Naive thymus-derived CD4-positive, alpha-beta T cell (primary cell): ENCODE measurements around the gene SYT15. TPM values are rescaled to one million over a fixed set of nuclear protein-coding genes. Genes with fewer than 3 reads are reported as not detected.
A peak's percentile ranks its signal among the peaks of the same experiment; 100 is the strongest.

ENCODE experiments used
- ATAC-seq: fragments of 150-1000 bp; cut with Tn5 transposase; 2 replicates; pipeline ENCODE4 v1.10.0; 2021; ENCODE audit warnings: mild to moderate bottlenecking, moderate library complexity
- CTCF ChIA-PET: fragments of 350-600 bp; sonication (Branson Sonifier 250); formaldehyde crosslinking; loops from one replicate; lab custom pipeline; 2021; ENCODE audit warnings: antibody characterized with exemption; lab: Charles Lee
- POLR2A ChIA-PET: fragments of 350-600 bp; sonication (Branson Sonifier 250); formaldehyde crosslinking; loops from one replicate; lab custom pipeline; 2021; ENCODE audit warnings: antibody characterized with exemption, inconsistent platforms; lab: Charles Lee
- DNase-seq, 9 donors: peaks; one replicate each; pipeline versions ENCODE4 v3.0.0 to v3.0.0-alpha.2; 2020 to 2022; ENCODE audit warnings: mixed read lengths in 1 of 9
- H3K27ac ChIP-seq: one replicate; pipeline ENCODE4 v1.7.0; 2013; ENCODE audit warnings: mild to moderate bottlenecking, low read depth, low read length, moderate library complexity
- H3K27me3 ChIP-seq, 2 donors: one replicate each; pipeline ENCODE4 v1.7.0; 2013; ENCODE audit warnings: low read length in 2 of 2, mild to moderate bottlenecking in 2 of 2, moderate library complexity in 2 of 2; ENCODE audit not compliant: control insufficient read depth in 2 of 2, insufficient read depth in 2 of 2
- H3K36me3 ChIP-seq, 3 experiments: 1 replicate in 2 of 3; 2 replicates in 1 of 3; pipeline ENCODE4 v1.7.0; 2013; ENCODE audit warnings: low read length in 3 of 3, mild to moderate bottlenecking in 3 of 3, moderate library complexity in 1 of 3; ENCODE audit not compliant: insufficient read depth in 3 of 3, control insufficient read depth in 2 of 3
- H3K4me1 ChIP-seq, 2 donors: one replicate each; pipeline ENCODE4 v1.7.0; 2013; ENCODE audit warnings: low read length in 2 of 2, mild to moderate bottlenecking in 2 of 2, moderate library complexity in 1 of 2; ENCODE audit not compliant: control insufficient read depth in 2 of 2, insufficient read depth in 2 of 2
- H3K4me3 ChIP-seq: 2 replicates; pipeline ENCODE4 v1.7.0; 2013; ENCODE audit warnings: mild to moderate bottlenecking, low read length
- H3K9me3 ChIP-seq, 3 experiments: 1 replicate in 2 of 3; 2 replicates in 1 of 3; pipeline ENCODE4 v1.7.0; 2013; ENCODE audit warnings: low read length in 3 of 3; ENCODE audit not compliant: control insufficient read depth in 2 of 3
- H3K27ac Mint-ChIP-seq, 9 donors: one replicate each; pipeline ENCODE4 v1.8.0; 2020 to 2022; ENCODE audit warnings: mixed read lengths in 9 of 9, mild to moderate bottlenecking in 8 of 9, moderate library complexity in 5 of 9, inconsistent platforms in 2 of 9
- H3K27me3 Mint-ChIP-seq, 5 donors: one replicate each; pipeline ENCODE4 v1.8.0; 2021 to 2022; ENCODE audit warnings: mixed read lengths in 5 of 5, mild to moderate bottlenecking in 1 of 5
- H3K36me3 Mint-ChIP-seq, 5 donors: one replicate each; pipeline ENCODE4 v1.8.0; 2020 to 2022; ENCODE audit warnings: mixed read lengths in 5 of 5, mild to moderate bottlenecking in 3 of 5, inconsistent platforms in 1 of 5
- H3K4me1 Mint-ChIP-seq, 7 donors: one replicate each; pipeline ENCODE4 v1.8.0; 2020 to 2022; ENCODE audit warnings: mixed read lengths in 7 of 7, mild to moderate bottlenecking in 3 of 7, inconsistent platforms in 1 of 7
- H3K4me3 Mint-ChIP-seq, 10 donors: one replicate each; pipeline ENCODE4 v1.8.0; 2020 to 2022; ENCODE audit warnings: mild to moderate bottlenecking in 10 of 10, mixed read lengths in 10 of 10, moderate library complexity in 6 of 10, inconsistent platforms in 2 of 10
- H3K9me3 Mint-ChIP-seq, 11 donors: one replicate each; pipeline ENCODE4 v1.8.0; 2020 to 2022; ENCODE audit warnings: mixed read lengths in 11 of 11, mild to moderate bottlenecking in 4 of 11, inconsistent platforms in 1 of 11, moderate library complexity in 1 of 11
- intact Hi-C, 2 donors: fragments of 100-400 bp; cut with micrococcal nuclease; formaldehyde crosslinking; loops; one replicate each; pipeline ENCODE4 v1.15.1; 2023
- polyA plus RNA-seq, 2 donors: library from polyadenylated mRNA; unstranded; fragments of 300-500 nt; fragmentation: Illumina TruSeq; gene quantifications; one replicate each; pipeline ENCODE4 v1.2.3, GENCODE V29; 2021
- total RNA-seq, 6 experiments: library from RNA in 5 of 6; stranded (reverse) in 5 of 6; gene quantifications; 1 replicate in 5 of 6; 2 replicates in 1 of 6; pipeline ENCODE4 v1.2.3 and lab custom pipeline; 2021 to 2026

Gene SYT15
- total and polyA plus RNA-seq, 7 experiments from 2014 or later, result 0.05 to 1.6 (median 1.3) TPM; not detected in 1

DNA sequence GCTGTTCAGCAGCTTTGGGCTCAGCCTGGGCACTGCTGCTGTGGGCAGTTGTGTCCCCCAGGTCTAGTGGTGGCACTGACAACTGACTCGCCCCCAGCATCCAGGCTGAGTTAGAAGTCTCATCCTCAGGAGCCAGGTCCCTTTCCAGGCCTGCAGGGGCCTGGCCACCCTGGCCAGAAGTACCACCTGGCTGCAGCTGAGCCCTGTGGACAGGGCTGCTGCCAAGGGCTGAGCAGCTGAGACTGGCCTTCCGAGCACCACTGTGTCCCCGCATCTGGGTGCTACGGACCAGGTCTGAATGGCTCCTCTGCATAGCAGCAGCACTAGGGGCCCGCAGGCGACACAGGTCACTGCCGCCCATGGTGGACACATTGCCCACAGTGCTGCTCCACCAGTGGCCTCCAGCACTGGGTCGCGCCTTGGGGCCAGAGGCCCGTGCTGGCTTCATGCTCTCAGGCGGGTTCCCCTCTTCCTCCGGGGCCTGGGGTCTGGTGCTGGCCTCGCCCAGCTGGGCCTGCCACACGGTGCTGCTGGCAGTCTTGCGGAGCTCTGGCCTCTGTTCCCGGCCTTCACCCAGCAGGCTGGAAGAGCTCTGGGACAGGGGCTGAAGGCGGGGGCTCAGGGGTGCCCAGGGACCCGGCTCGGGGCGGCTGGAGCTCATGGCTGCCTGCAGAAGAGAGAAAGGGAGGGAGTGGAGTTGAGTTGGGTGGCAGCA, 28.7 kb upstream of the SYT15 start:
- H3K27me3 Mint-ChIP-seq, result no peaks in the 10 kb centered on the region
- peaks cover 0 to 2% of the 10 kb centered on the region in 2 donors for H3K27me3 ChIP-seq
- intact Hi-C loops, result no loop called here
- H3K9me3 ChIP-seq, result no peaks in the 10 kb centered on the region
- no peaks in the 10 kb centered on the region for H3K4me1 ChIP-seq
- DNase-seq (peak in 3 of 9 donors; percentile 5 to 21 (median 10)), ATAC-seq (peak; percentile 7)
- H3K36me3 Mint-ChIP-seq, result no peaks in the 10 kb centered on the region
- ChIA-PET CTCF (no interaction called here), POLR2A (no interaction called here)
- no peak overlapping the region for H3K27ac ChIP-seq
- H3K4me1 Mint-ChIP-seq, result no peaks in the 10 kb centered on the region
- H3K27ac Mint-ChIP-seq, result no peak overlapping the region
- no peak overlapping the region for H3K4me3 Mint-ChIP-seq
- no peaks in the 10 kb centered on the region for H3K36me3 ChIP-seq
- H3K9me3 Mint-ChIP-seq, result no peaks in the 10 kb centered on the region
- no peak overlapping the region for H3K4me3 ChIP-seq

DNA sequence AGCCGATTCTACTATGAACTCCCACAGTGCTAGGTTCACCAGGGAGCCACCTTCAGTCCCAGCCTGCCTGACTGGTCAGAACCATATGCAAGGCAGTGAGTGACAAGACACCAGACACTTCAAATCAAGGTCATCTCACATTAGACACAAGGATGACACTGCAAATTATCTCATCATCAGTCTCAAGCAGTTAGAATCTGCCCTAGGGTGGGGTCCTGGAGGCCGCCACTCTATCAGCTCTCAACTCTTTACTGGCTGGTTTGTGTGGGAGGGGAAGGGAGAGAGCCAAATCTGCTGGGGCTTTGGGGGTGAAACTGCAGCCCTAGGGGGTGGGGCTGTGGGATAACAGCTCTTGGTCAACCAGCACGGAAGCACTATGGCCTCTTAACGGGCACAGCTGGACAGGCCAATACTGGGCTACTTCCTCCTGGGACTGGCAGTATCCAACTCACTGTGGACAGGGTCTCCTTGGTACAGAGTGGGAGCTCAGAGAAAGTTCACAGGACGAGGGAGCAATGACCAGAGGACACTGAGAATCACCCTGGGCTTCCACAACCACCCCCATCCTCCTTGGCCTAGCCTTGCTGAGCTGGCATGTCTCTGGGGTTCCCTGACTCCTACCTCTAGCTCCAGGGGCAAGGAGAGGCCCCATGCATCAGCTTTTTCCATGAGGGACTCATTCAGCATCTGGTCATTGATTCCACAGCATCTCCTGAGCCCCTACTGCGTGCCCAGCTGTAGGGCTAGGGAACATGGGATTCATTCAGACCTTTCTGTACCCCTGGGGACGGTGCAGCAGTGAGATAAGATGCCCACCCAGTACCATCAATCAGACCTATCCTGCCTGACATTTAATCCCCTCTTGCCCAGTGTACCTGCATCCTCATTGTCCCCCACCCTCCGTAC, 27.9 kb upstream of the SYT15 start:
- H3K4me3 ChIP-seq, result no peak overlapping the region
- no peaks in the 10 kb centered on the region for H3K36me3 Mint-ChIP-seq
- peaks cover 0 to 4% (median 0%) of the 10 kb centered on the region in 7 donors for H3K4me1 Mint-ChIP-seq
- H3K27me3 Mint-ChIP-seq, result peaks cover 0 to 3% (median 0%) of the 10 kb centered on the region in 5 donors
- no peak overlapping the region for H3K27ac Mint-ChIP-seq
- DNase-seq (peak in 2 of 9 donors; percentile 4 to 7), ATAC-seq (no peak)
- no peaks in the 10 kb centered on the region for H3K4me1 ChIP-seq
- H3K9me3 Mint-ChIP-seq, result no peaks in the 10 kb centered on the region
- no peak overlapping the region for H3K27ac ChIP-seq
- intact Hi-C loops, result no loop called here
- POLR2A ChIA-PET, result no interaction called here
- peaks cover 2 to 5% of the 10 kb centered on the region in 2 donors for H3K27me3 ChIP-seq
- H3K36me3 ChIP-seq, result no peaks in the 10 kb centered on the region
- H3K9me3 ChIP-seq, result no peaks in the 10 kb centered on the region
- no peak overlapping the region for H3K4me3 Mint-ChIP-seq
- CTCF ChIA-PET, result no interaction called here

DNA sequence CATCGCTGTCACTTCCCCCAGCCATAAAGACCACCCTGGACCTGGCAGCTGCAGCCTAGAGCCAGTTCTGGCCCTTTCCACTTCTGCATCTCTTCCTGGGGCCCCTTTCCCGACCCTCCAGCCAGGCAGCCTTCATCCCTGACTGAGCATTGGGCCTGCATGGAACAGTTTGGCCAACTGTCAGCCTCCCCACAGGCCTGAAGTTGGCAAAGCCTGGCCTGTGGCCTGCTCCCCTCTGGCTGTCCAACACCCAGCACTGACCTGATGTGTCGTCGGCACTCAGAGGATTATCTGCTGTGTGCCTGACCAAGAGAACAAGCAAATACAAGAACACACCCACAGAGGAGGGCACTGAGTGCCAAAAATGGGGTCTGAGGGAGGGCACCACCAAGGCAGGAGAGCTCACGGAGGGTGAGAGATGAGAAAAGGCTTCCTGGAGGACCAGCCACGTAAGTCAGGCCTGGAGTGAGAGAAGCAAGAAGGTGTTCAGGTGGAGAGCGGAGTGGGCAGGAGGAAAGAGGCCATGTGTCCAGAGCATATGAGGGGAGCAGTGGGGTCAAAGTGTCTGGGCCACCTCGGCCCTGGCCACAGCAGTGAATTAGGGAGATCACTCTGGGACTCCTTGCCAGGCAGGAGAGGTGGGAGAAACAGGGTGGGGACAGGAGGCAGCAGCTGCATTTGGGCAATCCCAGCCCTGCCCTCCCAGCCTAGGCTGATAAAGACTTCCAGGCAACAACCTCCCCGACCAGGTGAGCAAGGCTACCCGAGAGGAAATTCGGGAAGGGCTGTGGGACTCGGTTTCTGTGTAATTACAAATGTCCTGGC, 27.0 kb upstream of the SYT15 start:
- Histone ChIP-seq H3K4me1 (no peaks in the 10 kb centered on the region), H3K27ac (no peak overlapping the region), H3K36me3 (no peaks in the 10 kb centered on the region), H3K9me3 (no peaks in the 10 kb centered on the region), H3K27me3 (peaks cover 2 to 5% of the 10 kb centered on the region in 2 donors), H3K4me3 (no peak overlapping the region)
- Mint-ChIP-seq H3K4me3 (no peak overlapping the region), H3K36me3 (no peaks in the 10 kb centered on the region), H3K4me1 (peaks cover 0 to 8% (median under 1%) of the 10 kb centered on the region in 7 donors), H3K27me3 (peaks cover 0 to 6% (median 0%) of the 10 kb centered on the region in 5 donors), H3K9me3 (no peaks in the 10 kb centered on the region), H3K27ac (no peak overlapping the region)
- intact Hi-C loops, result no loop called here
- CTCF ChIA-PET, result no interaction called here
- POLR2A ChIA-PET, result no interaction called here
- DNase-seq, result peak in 1 of 9 donors; percentile 5
- no peak for ATAC-seq

- Mint-ChIP-seq H3K4me1 (peaks cover 0 to 12% (median 4%) of the 10 kb centered on the region in 7 donors), H3K36me3 (peaks cover 0 to 2% (median 0%) of the 10 kb centered on the region in 5 donors), H3K4me3 (no peak overlapping the region), H3K27me3 (peaks cover 0 to 7% (median 0%) of the 10 kb centered on the region in 5 donors), H3K27ac (no peak overlapping the region), H3K9me3 (no peaks in the 10 kb centered on the region)
- Histone ChIP-seq H3K4me3 (no peak overlapping the region), H3K4me1 (no peaks in the 10 kb centered on the region), H3K27ac (no peak overlapping the region), H3K27me3 (peaks cover 2 to 5% of the 10 kb centered on the region in 2 donors), H3K36me3 (no peaks in the 10 kb centered on the region), H3K9me3 (no peaks in the 10 kb centered on the region)
- no peak for ATAC-seq
- DNase-seq, result no peak
- intact Hi-C loops, result no loop called here
- POLR2A ChIA-PET, result no interaction called here
- CTCF ChIA-PET, result no interaction called here
Observed at GRCh38 chr10:46552526-46553237, 26.2 kb upstream of the SYT15 start.

DNA sequence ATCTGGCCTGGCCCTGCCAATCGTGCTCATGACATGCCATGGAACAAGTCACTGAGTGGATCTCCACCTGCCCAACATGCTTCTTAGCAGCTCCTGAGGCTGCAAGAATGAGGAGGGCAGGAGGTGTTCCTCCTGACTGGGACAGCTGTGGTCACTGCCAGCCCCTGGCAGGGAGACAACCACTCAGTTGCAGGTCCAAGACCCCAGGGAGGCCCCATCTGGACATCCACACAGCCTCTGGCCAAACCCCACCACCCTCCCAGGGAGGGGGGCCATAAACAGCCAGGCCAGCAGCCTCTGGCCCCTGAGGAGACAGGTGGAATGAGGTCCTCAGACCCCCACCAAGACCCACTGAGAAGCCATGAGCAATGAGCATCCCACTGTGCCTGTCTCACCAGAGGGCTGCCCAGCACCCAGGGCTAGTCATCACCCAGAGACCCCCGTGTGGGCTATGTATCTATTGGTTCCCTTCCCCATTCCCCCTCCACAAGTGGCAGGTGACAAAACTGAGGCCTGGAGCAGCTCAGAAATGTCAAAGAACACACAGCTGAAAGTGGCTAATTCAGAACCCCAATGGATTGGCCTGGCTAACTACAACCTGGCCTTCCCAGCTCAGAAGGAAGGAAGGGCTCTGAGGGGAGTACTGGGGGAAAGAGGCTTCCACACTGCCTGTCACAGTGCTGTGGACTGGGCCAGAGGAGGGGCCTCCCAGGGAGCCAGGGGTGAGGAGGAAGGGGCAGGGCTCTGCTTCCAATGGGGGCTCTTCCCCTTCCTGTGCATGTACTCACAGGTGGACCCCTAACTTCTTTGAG, 25.5 kb upstream of the SYT15 start:
- ChIA-PET CTCF (no interaction called here), POLR2A (no interaction called here)
- Mint-ChIP-seq H3K36me3 (peaks cover 0 to 7% (median 0%) of the 10 kb centered on the region in 5 donors), H3K27me3 (peaks cover 0 to 7% (median 0%) of the 10 kb centered on the region in 5 donors), H3K27ac (no peak overlapping the region), H3K9me3 (no peaks in the 10 kb centered on the region), H3K4me1 (peaks cover 0 to 12% (median 5%) of the 10 kb centered on the region in 7 donors), H3K4me3 (no peak overlapping the region)
- Histone ChIP-seq H3K9me3 (no peaks in the 10 kb centered on the region), H3K27ac (no peak overlapping the region), H3K4me1 (no peaks in the 10 kb centered on the region), H3K4me3 (no peak overlapping the region), H3K36me3 (no peaks in the 10 kb centered on the region), H3K27me3 (peaks cover 2 to 5% of the 10 kb centered on the region in 2 donors)
- no peak for ATAC-seq
- intact Hi-C loops, result no loop called here
- peak in 1 of 9 donors; percentile 7 for DNase-seq
